ENCODE results near the gene EP400. TPM values are rescaled to one million over a fixed set of nuclear protein-coding genes. Genes with fewer than 3 reads are reported as not detected.

The EP400 gene
- total RNA-seq, 3 donors from 2014 or later = 34.9 to 47.8 (median 40.7) TPM

GRCh38 chr12:131929581-131930456, 19.9 kb upstream of the EP400 start:
- Histone ChIP-seq H3K36me3 (ENCODE audit: low read depth) (peaks cover 3% of the 10 kb centered on the region), H3K4me1 (ENCODE audit: low read depth) (no peaks in the 10 kb centered on the region), H3K4me3 (peak overlapping the region; percentile 54), H3K9me3 (no peaks in the 10 kb centered on the region)
- TF ChIP-seq CTCF (IDR thresholded peaks at IDR 0.05) = no peak
- intact Hi-C loops (cut with DNase I, micrococcal nuclease) = no loop called here
- ATAC-seq (peak; percentile 41), DNase-seq (peak; percentile 42 to 74 (median 65))

GRCh38 chr12:131930510-131930909, 19.2 kb upstream of the EP400 start:
- Histone ChIP-seq H3K9me3 (no peaks in the 10 kb centered on the region), H3K4me1 (ENCODE audit: low read depth) (no peaks in the 10 kb centered on the region), H3K4me3 (no peak overlapping the region), H3K36me3 (ENCODE audit: low read depth) (peaks cover 3% of the 10 kb centered on the region)
- no peak for TF ChIP-seq CTCF (IDR thresholded peaks at IDR 0.05)
- ATAC-seq (no peak), DNase-seq (no peak)
- intact Hi-C loops (cut with DNase I, micrococcal nuclease) = no loop called here

- H3K9me3 ChIP-seq = no peaks in the 10 kb centered on the region
- no peaks in the 10 kb centered on the region for H3K4me1 ChIP-seq (ENCODE audit: low read depth)
- no peak for TF ChIP-seq CTCF (IDR thresholded peaks at IDR 0.05)
- intact Hi-C loops (cut with DNase I, micrococcal nuclease) = no loop called here
- ATAC-seq = no peak
- peak in 1 of 3 donors; percentile 41 for DNase-seq
- H3K4me3 ChIP-seq = no peak overlapping the region
- peaks cover 3% of the 10 kb centered on the region for H3K36me3 ChIP-seq (ENCODE audit: low read depth)
Observed at GRCh38 chr12:131933387-131933786, 16.4 kb upstream of the EP400 start.

GRCh38 chr12:131934535-131934934, 15.2 kb upstream of the EP400 start:
- intact Hi-C loops (cut with DNase I, micrococcal nuclease) = no loop called here
- H3K4me3 ChIP-seq = no peak overlapping the region
- DNase-seq (peak in 1 of 3 donors; percentile 22), ATAC-seq (no peak)
- H3K4me1 ChIP-seq (ENCODE audit: low read depth) = peaks cover 6% of the 10 kb centered on the region
- H3K9me3 ChIP-seq = no peaks in the 10 kb centered on the region
- no peak for TF ChIP-seq CTCF (IDR thresholded peaks at IDR 0.05)
- H3K36me3 ChIP-seq (ENCODE audit: low read depth) = peaks cover 3% of the 10 kb centered on the region

- H3K36me3 ChIP-seq (ENCODE audit: low read depth) = peaks cover 3% of the 10 kb centered on the region
- intact Hi-C loops (cut with DNase I, micrococcal nuclease) = no loop called here
- H3K4me3 ChIP-seq = no peak overlapping the region
- peak in 2 of 3 donors; percentile 4 to 22 for DNase-seq
- no peak for ATAC-seq
- H3K9me3 ChIP-seq = no peaks in the 10 kb centered on the region
- no peak for TF ChIP-seq CTCF (IDR thresholded peaks at IDR 0.05)
- H3K4me1 ChIP-seq (ENCODE audit: low read depth) = peaks cover 9% of the 10 kb centered on the region
Observed at GRCh38 chr12:131938082-131938481, 11.7 kb upstream of the EP400 start.
